Activated CD4-positive, alpha-beta memory T cell treated with anti-CD3 and anti-CD28 coated beads for 36 hours (primary cell): ENCODE results near the gene ZDHHC14. TPM values are rescaled to one million over a fixed set of nuclear protein-coding genes. Genes with fewer than 3 reads are reported as not detected.
"Not testable (repeated sequence)": the region's sequence is repeated elsewhere in the genome, so short reads cannot be mapped to it uniquely, and the experiment has no call there.

ENCODE experiments used
- CTCF ChIA-PET: fragments of 350-600 bp; sonication (Branson Sonifier 250); formaldehyde crosslinking; loops from one replicate; lab custom pipeline; 2021; ENCODE audit warnings: antibody characterized with exemption, inconsistent platforms; lab: Charles Lee
- POLR2A ChIA-PET: fragments of 350-600 bp; sonication (Branson Sonifier 250); formaldehyde crosslinking; loops from one replicate; lab custom pipeline; 2021; ENCODE audit warnings: antibody characterized with exemption; lab: Charles Lee
- DNase-seq: peaks from one replicate; pipeline ENCODE4 v3.0.0-alpha.2; 2020
- H3K27ac Mint-ChIP-seq: one replicate; pipeline ENCODE4 v1.8.0; 2021; ENCODE audit warnings: mixed read lengths
- H3K27me3 Mint-ChIP-seq: one replicate; pipeline ENCODE4 v1.8.0; 2021; ENCODE audit warnings: mixed read lengths
- H3K36me3 Mint-ChIP-seq: one replicate; pipeline ENCODE4 v1.8.0; 2021; ENCODE audit warnings: mixed read lengths
- H3K4me1 Mint-ChIP-seq: one replicate; pipeline ENCODE4 v1.8.0; 2021; ENCODE audit warnings: low read depth, mixed read lengths
- H3K4me3 Mint-ChIP-seq: one replicate; pipeline ENCODE4 v1.8.0; 2021; ENCODE audit warnings: mild to moderate bottlenecking, mixed read lengths
- H3K9me3 Mint-ChIP-seq: one replicate; pipeline ENCODE4 v1.8.0; 2021; ENCODE audit warnings: mixed read lengths
- intact Hi-C: fragments of 100-400 bp; cut with micrococcal nuclease; formaldehyde crosslinking; loops from one replicate; pipeline ENCODE4 v1.15.1; 2023
- total RNA-seq, 2 experiments: library from RNA; stranded (reverse); gene quantifications; one replicate each; pipeline ENCODE4 v1.2.3, GENCODE V29; 2021

The ZDHHC14 gene
- total RNA-seq, 2 experiments from 2014 or later, result 1.4 to 2.0 TPM

GRCh38 chr6:157690441-157691210 lies 309.6 kb downstream of the ZDHHC14 start:
- no peak overlapping the region for H3K4me3 Mint-ChIP-seq
- CTCF ChIA-PET, result interaction anchor here (1.4 kb wide), 1 partner anchor 22 kb away, joined by 3 read pairs; no protein-coding TSS in a partner anchor
- no peaks in the 10 kb centered on the region for H3K36me3 Mint-ChIP-seq
- no peak overlapping the region for H3K27ac Mint-ChIP-seq
- no peak for DNase-seq
- POLR2A ChIA-PET, result no interaction called here
- no peaks in the 10 kb centered on the region for H3K4me1 Mint-ChIP-seq
- intact Hi-C loops, result no loop called here
- no peaks in the 10 kb centered on the region for H3K9me3 Mint-ChIP-seq
- peaks cover 3% of the 10 kb centered on the region for H3K27me3 Mint-ChIP-seq

- H3K27me3 Mint-ChIP-seq, H3K9me3 Mint-ChIP-seq, CTCF ChIA-PET, H3K4me1 Mint-ChIP-seq, DNase-seq, intact Hi-C loops, H3K4me3 Mint-ChIP-seq, H3K36me3 Mint-ChIP-seq, POLR2A ChIA-PET, H3K27ac Mint-ChIP-seq: not testable (repeated sequence)
Observed at GRCh38 chr6:157691621-157692020, 310.6 kb downstream of the ZDHHC14 start.

GRCh38 chr6:157693867-157694266 lies 312.9 kb downstream of the ZDHHC14 start:
- H3K27ac Mint-ChIP-seq, result no peak overlapping the region
- peaks cover 5% of the 10 kb centered on the region for H3K27me3 Mint-ChIP-seq
- H3K4me3 Mint-ChIP-seq, result no peak overlapping the region
- DNase-seq, result no peak
- H3K36me3 Mint-ChIP-seq, result no peaks in the 10 kb centered on the region
- intact Hi-C loops, result no loop called here
- no peaks in the 10 kb centered on the region for H3K4me1 Mint-ChIP-seq
- H3K9me3 Mint-ChIP-seq, result peaks cover 7% of the 10 kb centered on the region
- POLR2A ChIA-PET, result no interaction called here
- CTCF ChIA-PET, result no interaction called here

GRCh38 chr6:157695301-157696040 lies 314.5 kb downstream of the ZDHHC14 start:
- intact Hi-C loops, result no loop called here
- Mint-ChIP-seq H3K27me3 (peaks cover 5% of the 10 kb centered on the region), H3K9me3 (peaks cover 8% of the 10 kb centered on the region), H3K4me1 (no peaks in the 10 kb centered on the region), H3K27ac (no peak overlapping the region), H3K4me3 (no peak overlapping the region), H3K36me3 (no peaks in the 10 kb centered on the region)
- DNase-seq, result no peak
- ChIA-PET CTCF (interaction anchor here (0.6 kb wide), 1 partner anchor 13 kb away, joined by 3 read pairs; no protein-coding TSS in a partner anchor), POLR2A (no interaction called here)

GRCh38 chr6:157699777-157700636 lies 319.0 kb downstream of the ZDHHC14 start:
- Mint-ChIP-seq H3K27ac (no peak overlapping the region), H3K4me1 (no peaks in the 10 kb centered on the region), H3K4me3 (no peak overlapping the region), H3K27me3 (peaks cover 3% of the 10 kb centered on the region), H3K36me3 (no peaks in the 10 kb centered on the region), H3K9me3 (peaks cover 8% of the 10 kb centered on the region)
- ChIA-PET POLR2A (no interaction called here), CTCF (no interaction called here)
- intact Hi-C loops, result no loop called here
- no peak for DNase-seq

GRCh38 chr6:157706351-157706750 lies 325.4 kb downstream of the ZDHHC14 start:
- H3K36me3 Mint-ChIP-seq, H3K9me3 Mint-ChIP-seq, POLR2A ChIA-PET, intact Hi-C loops, H3K4me3 Mint-ChIP-seq, H3K27me3 Mint-ChIP-seq, H3K27ac Mint-ChIP-seq, H3K4me1 Mint-ChIP-seq, CTCF ChIA-PET, DNase-seq: not testable (repeated sequence)

GRCh38 chr6:157706883-157707282 lies 325.9 kb downstream of the ZDHHC14 start:
- ChIA-PET CTCF (no interaction called here), POLR2A (no interaction called here)
- Mint-ChIP-seq H3K4me3 (no peak overlapping the region), H3K9me3 (no peaks in the 10 kb centered on the region), H3K27me3 (no peaks in the 10 kb centered on the region), H3K36me3 (no peaks in the 10 kb centered on the region), H3K27ac (no peak overlapping the region), H3K4me1 (no peaks in the 10 kb centered on the region)
- intact Hi-C loops, result no loop called here
- no peak for DNase-seq

GRCh38 chr6:157707576-157707975 lies 326.6 kb downstream of the ZDHHC14 start:
- Mint-ChIP-seq H3K36me3 (no peaks in the 10 kb centered on the region), H3K4me3 (no peak overlapping the region), H3K9me3 (no peaks in the 10 kb centered on the region), H3K27me3 (no peaks in the 10 kb centered on the region), H3K27ac (no peak overlapping the region), H3K4me1 (no peaks in the 10 kb centered on the region)
- intact Hi-C loops, result no loop called here
- DNase-seq, result no peak
- ChIA-PET POLR2A (no interaction called here), CTCF (no interaction called here)

GRCh38 chr6:157708239-157708638 lies 327.2 kb downstream of the ZDHHC14 start:
- Mint-ChIP-seq H3K4me1 (no peaks in the 10 kb centered on the region), H3K4me3 (no peak overlapping the region), H3K27ac (no peak overlapping the region), H3K36me3 (no peaks in the 10 kb centered on the region), H3K27me3 (no peaks in the 10 kb centered on the region), H3K9me3 (no peaks in the 10 kb centered on the region)
- ChIA-PET POLR2A (no interaction called here), CTCF (no interaction called here)
- no peak for DNase-seq
- intact Hi-C loops, result no loop called here

- CTCF ChIA-PET, result no interaction called here
- no peaks in the 10 kb centered on the region for H3K9me3 Mint-ChIP-seq
- H3K36me3 Mint-ChIP-seq, result no peaks in the 10 kb centered on the region
- intact Hi-C loops, result no loop called here
- no peak overlapping the region for H3K4me3 Mint-ChIP-seq
- no peak overlapping the region for H3K27ac Mint-ChIP-seq
- no peak for DNase-seq
- no peaks in the 10 kb centered on the region for H3K27me3 Mint-ChIP-seq
- POLR2A ChIA-PET, result no interaction called here
- H3K4me1 Mint-ChIP-seq, result no peaks in the 10 kb centered on the region
Observed at GRCh38 chr6:157708933-157709332, 327.9 kb downstream of the ZDHHC14 start.

- ChIA-PET POLR2A (no interaction called here), CTCF (no interaction called here)
- no peaks in the 10 kb centered on the region for H3K9me3 Mint-ChIP-seq
- H3K27me3 Mint-ChIP-seq, result no peaks in the 10 kb centered on the region
- H3K27ac Mint-ChIP-seq, result no peak overlapping the region
- no peaks in the 10 kb centered on the region for H3K36me3 Mint-ChIP-seq
- intact Hi-C loops, result no loop called here
- no peak for DNase-seq
- H3K4me1 Mint-ChIP-seq, result no peaks in the 10 kb centered on the region
- no peak overlapping the region for H3K4me3 Mint-ChIP-seq
Observed at GRCh38 chr6:157709555-157709954, 328.6 kb downstream of the ZDHHC14 start.

- DNase-seq, result no peak
- ChIA-PET CTCF (no interaction called here), POLR2A (interaction anchor here (1.5 kb wide), 1 partner anchor 15 kb away, joined by 6 read pairs; no protein-coding TSS in a partner anchor)
- Mint-ChIP-seq H3K9me3 (no peaks in the 10 kb centered on the region), H3K36me3 (no peaks in the 10 kb centered on the region), H3K4me1 (no peaks in the 10 kb centered on the region), H3K27me3 (no peaks in the 10 kb centered on the region), H3K27ac (no peak overlapping the region), H3K4me3 (no peak overlapping the region)
- intact Hi-C loops, result no loop called here
Observed at GRCh38 chr6:157710604-157711003, 329.6 kb downstream of the ZDHHC14 start.
